ENCODE results near the gene MT1A. TPM values are rescaled to one million over a fixed set of nuclear protein-coding genes. Genes with fewer than 3 reads are reported as not detected.
"Not testable (repeated sequence)": the region's sequence is repeated elsewhere in the genome, so short reads cannot be mapped to it uniquely, and the experiment has no call there.

Gene MT1A
- total and polyA plus RNA-seq, 7 experiments from 2014 or later: 0.92 TPM; not detected in 6

GRCh38 chr16:56662357-56663354 lies 24.2 kb downstream of the MT1A start:
- peaks cover 18 to 54% (median 36%) of the 10 kb centered on the region in 7 donors for H3K4me1 Mint-ChIP-seq
- DNase-seq: peak in 2 of 9 donors; percentile 29 to 30
- H3K27ac Mint-ChIP-seq: peak overlapping the region; percentile 79 to 94 (median 89)
- Histone ChIP-seq H3K9me3 (ENCODE audit: control insufficient read depth in 2 of 3, low read length in 3 of 3) (no peaks in the 10 kb centered on the region), H3K4me3 (ENCODE audit: low read length) (peak overlapping the region; percentile 66), H3K27ac (ENCODE audit: low read depth, low read length) (peak overlapping the region; percentile 50), H3K36me3 (ENCODE audit: control insufficient read depth in 2 of 3, insufficient read depth in 3 of 3, low read length in 3 of 3) (no peaks in the 10 kb centered on the region), H3K4me1 (ENCODE audit: control insufficient read depth in 2 of 2, insufficient read depth in 2 of 2, low read length in 2 of 2) (peaks cover 7 to 12% of the 10 kb centered on the region in 2 donors), H3K27me3 (ENCODE audit: control insufficient read depth in 2 of 2, insufficient read depth in 2 of 2, low read length in 2 of 2) (peaks cover 0 to 4% of the 10 kb centered on the region in 2 donors)
- no peaks in the 10 kb centered on the region for H3K9me3 Mint-ChIP-seq
- POLR2A ChIA-PET: interaction anchor here (1.1 to 4.0 kb wide), 7 partner anchors 10 to 143 kb away, joined by 3 to 23 read pairs (median 5); partner anchors contain the start of genes MT1X and MT2A
- CTCF ChIA-PET: interaction anchor here (1.0 to 2.2 kb wide), 4 partner anchors 19 to 86 kb away, joined by 3 to 11 read pairs (median 8); no protein-coding TSS in a partner anchor
- peaks cover 0 to 18% (median 5%) of the 10 kb centered on the region in 5 donors for H3K36me3 Mint-ChIP-seq
- ATAC-seq: peak; percentile 58
- peak overlapping the region; percentile 85 to 95 (median 88) for H3K4me3 Mint-ChIP-seq
- H3K27me3 Mint-ChIP-seq: peaks cover 7 to 52% (median 17%) of the 10 kb centered on the region in 5 donors
- intact Hi-C loops (cut with micrococcal nuclease): loop anchor here (1.0 to 5.0 kb wide), 6 partner anchors 12 to 140 kb away; partner anchors contain the start of genes MT2A (in 2 of the 2), BBS2 (in 1 of the 2) and MT1X (in 1 of the 2)

- no peaks in the 10 kb centered on the region for H3K9me3 Mint-ChIP-seq
- no peak overlapping the region for H3K4me3 ChIP-seq (ENCODE audit: low read length)
- H3K27me3 ChIP-seq (ENCODE audit: control insufficient read depth in 2 of 2, insufficient read depth in 2 of 2, low read length in 2 of 2): peaks cover 0 to 18% of the 10 kb centered on the region in 2 donors
- H3K27ac ChIP-seq (ENCODE audit: low read depth, low read length): no peak overlapping the region
- no peaks in the 10 kb centered on the region for H3K9me3 ChIP-seq (ENCODE audit: control insufficient read depth in 2 of 3, low read length in 3 of 3)
- intact Hi-C loops (cut with micrococcal nuclease): loop anchor here in 1 of 2 donors (5.0 kb wide), 1 partner anchor 142 kb away; the partner anchor contains the start of gene BBS2
- peaks cover 14 to 48% (median 40%) of the 10 kb centered on the region in 7 donors for H3K4me1 Mint-ChIP-seq
- peaks cover 24 to 68% (median 32%) of the 10 kb centered on the region in 5 donors for H3K27me3 Mint-ChIP-seq
- peaks cover 0 to 4% of the 10 kb centered on the region in 2 donors for H3K4me1 ChIP-seq (ENCODE audit: control insufficient read depth in 2 of 2, insufficient read depth in 2 of 2, low read length in 2 of 2)
- no peak overlapping the region for H3K27ac Mint-ChIP-seq
- peak overlapping the region in 2 of 10 donors; percentile 5 to 16 for H3K4me3 Mint-ChIP-seq
- ChIA-PET CTCF (interaction anchor here (0.6 to 0.7 kb wide), 2 partner anchors 19 to 37 kb away, joined by 3 to 4 read pairs; no protein-coding TSS in a partner anchor), POLR2A (interaction anchor here (0.8 to 3.2 kb wide), 4 partner anchors 11 to 145 kb away, joined by 3 to 18 read pairs (median 4); partner anchors contain the start of gene MT1X)
- DNase-seq (no peak), ATAC-seq (no peak)
- H3K36me3 ChIP-seq (ENCODE audit: control insufficient read depth in 2 of 3, insufficient read depth in 3 of 3, low read length in 3 of 3): no peaks in the 10 kb centered on the region
- peaks cover 0 to 18% (median 5%) of the 10 kb centered on the region in 5 donors for H3K36me3 Mint-ChIP-seq
Measured at GRCh38 chr16:56664506-56664905, 26.0 kb downstream of the MT1A start.

GRCh38 chr16:56665286-56666261 lies 27.1 kb downstream of the MT1A start:
- POLR2A ChIA-PET: interaction anchor here (1.2 to 1.5 kb wide), 2 partner anchors 10 to 52 kb away, joined by 3 to 4 read pairs; no protein-coding TSS in a partner anchor
- ATAC-seq; DNase-seq; intact Hi-C loops (cut with micrococcal nuclease); H3K9me3 Mint-ChIP-seq; H3K4me1 ChIP-seq (ENCODE audit: control insufficient read depth in 2 of 2, insufficient read depth in 2 of 2, low read length in 2 of 2); H3K4me3 Mint-ChIP-seq; H3K27ac ChIP-seq (ENCODE audit: low read depth, low read length); H3K9me3 ChIP-seq (ENCODE audit: control insufficient read depth in 2 of 3, low read length in 3 of 3); H3K4me3 ChIP-seq (ENCODE audit: low read length); H3K27ac Mint-ChIP-seq; CTCF ChIA-PET; H3K36me3 ChIP-seq (ENCODE audit: control insufficient read depth in 2 of 3, insufficient read depth in 3 of 3, low read length in 3 of 3): not testable (repeated sequence)
- Mint-ChIP-seq H3K4me1 (peaks cover 14 to 49% (median 38%) of the 10 kb centered on the region in 7 donors), H3K27me3 (peaks cover 33 to 75% (median 38%) of the 10 kb centered on the region in 5 donors), H3K36me3 (peaks cover 0 to 18% (median 5%) of the 10 kb centered on the region in 5 donors)
- peaks cover 0 to 24% of the 10 kb centered on the region in 2 donors for H3K27me3 ChIP-seq (ENCODE audit: control insufficient read depth in 2 of 2, insufficient read depth in 2 of 2, low read length in 2 of 2)

GRCh38 chr16:56667581-56668571 lies 29.4 kb downstream of the MT1A start, which contains the start of gene MT1G:
Gene MT1G (minus strand): TSS chr16:56668065. CDS start chr16:56667993, 72 bp downstream.
- ATAC-seq (peak; percentile 57), DNase-seq (peak in 1 of 9 donors; percentile 58)
- Mint-ChIP-seq H3K27ac (peak within 1 kb of the TSS in 2 of 9 donors; percentile 16 to 43), H3K9me3 (no peaks in the 10 kb centered on the region), H3K36me3 (peaks cover 0 to 14% (median 5%) of the 10 kb centered on the region in 5 donors), H3K4me1 (peaks cover 0 to 38% (median 24%) of the 10 kb centered on the region in 7 donors), H3K27me3 (peaks cover 44 to 85% (median 49%) of the 10 kb centered on the region in 5 donors), H3K4me3 (peak within 1 kb of the TSS in 9 of 10 donors; percentile 25 to 78 (median 50))
- H3K9me3 ChIP-seq (ENCODE audit: control insufficient read depth in 2 of 3, low read length in 3 of 3): no peaks in the 10 kb centered on the region
- intact Hi-C loops (cut with micrococcal nuclease): loop anchor here in 1 of 2 donors (1.0 kb wide), 1 partner anchor 14 kb away; the partner anchor contains the start of gene MT1X
- peaks cover 0 to 25% of the 10 kb centered on the region in 2 donors for H3K27me3 ChIP-seq (ENCODE audit: control insufficient read depth in 2 of 2, insufficient read depth in 2 of 2, low read length in 2 of 2)
- H3K4me3 ChIP-seq (ENCODE audit: low read length): no peak within 1 kb of the TSS
- no peaks in the 10 kb centered on the region for H3K36me3 ChIP-seq (ENCODE audit: control insufficient read depth in 2 of 3, insufficient read depth in 3 of 3, low read length in 3 of 3)
- H3K27ac ChIP-seq (ENCODE audit: low read depth, low read length): no peak within 1 kb of the TSS
- POLR2A ChIA-PET: interaction anchor here (0.8 to 1.5 kb wide), 2 partner anchors 8 to 15 kb away, joined by 3 to 5 read pairs; no protein-coding TSS in a partner anchor
- CTCF ChIA-PET: interaction anchor here (3.1 kb wide), 1 partner anchor 34 kb away, joined by 10 read pairs; no protein-coding TSS in a partner anchor
- no peaks in the 10 kb centered on the region for H3K4me1 ChIP-seq (ENCODE audit: control insufficient read depth in 2 of 2, insufficient read depth in 2 of 2, low read length in 2 of 2)
